HG02588 (cell line): ENCODE results near the gene LSR.
"Not testable (repeated sequence)": the region's sequence is repeated elsewhere in the genome, so short reads cannot be mapped to it uniquely, and the experiment has no call there.

Source experiments
- ATAC-seq: cut with Tn5 transposase; IDR thresholded peaks from one replicate; pipeline ENCODE4 v1.9.1; 2021; ENCODE audit warnings: mild to moderate bottlenecking, moderate library complexity; ENCODE audit not compliant: unreplicated experiment

Gene LSR

DNA sequence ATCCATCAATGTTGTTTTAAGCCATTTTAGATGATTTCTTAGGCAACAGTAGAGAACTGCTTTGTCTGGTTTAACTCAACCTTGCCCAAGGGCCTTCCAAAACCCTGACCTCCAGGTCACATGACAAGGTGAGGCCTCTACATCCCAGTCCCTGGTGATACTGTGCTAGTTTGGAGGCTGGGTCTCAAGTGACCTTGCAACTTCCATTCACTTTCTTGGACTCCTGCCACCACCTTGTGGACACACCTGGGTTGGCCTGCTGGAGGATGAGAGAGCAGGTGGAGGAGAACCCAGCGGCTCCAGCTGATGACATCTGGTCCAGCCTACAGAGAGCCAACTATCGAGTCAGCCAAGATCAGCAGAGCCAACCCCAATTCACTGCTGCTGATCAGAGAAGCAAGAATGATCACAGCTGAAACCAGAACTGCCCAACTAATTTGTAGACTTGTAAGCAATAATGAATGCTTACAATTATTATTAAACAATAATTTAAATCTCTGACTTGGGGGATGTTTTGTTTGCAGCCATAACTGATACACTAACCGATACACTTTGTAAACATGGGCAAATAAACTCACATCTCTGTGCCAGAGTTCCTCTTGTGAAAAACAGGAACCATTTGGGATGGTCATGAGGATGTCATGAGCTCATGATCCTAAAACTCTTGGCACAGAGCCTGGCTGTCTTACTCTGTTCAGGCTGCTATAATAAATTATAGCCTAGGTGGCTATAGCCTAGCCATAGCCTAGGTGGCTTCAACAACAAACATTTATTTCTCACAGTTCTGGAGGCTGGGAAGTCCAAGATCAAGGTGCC lies 31.8 kb upstream of the LSR start:
- ATAC-seq: no peak

DNA sequence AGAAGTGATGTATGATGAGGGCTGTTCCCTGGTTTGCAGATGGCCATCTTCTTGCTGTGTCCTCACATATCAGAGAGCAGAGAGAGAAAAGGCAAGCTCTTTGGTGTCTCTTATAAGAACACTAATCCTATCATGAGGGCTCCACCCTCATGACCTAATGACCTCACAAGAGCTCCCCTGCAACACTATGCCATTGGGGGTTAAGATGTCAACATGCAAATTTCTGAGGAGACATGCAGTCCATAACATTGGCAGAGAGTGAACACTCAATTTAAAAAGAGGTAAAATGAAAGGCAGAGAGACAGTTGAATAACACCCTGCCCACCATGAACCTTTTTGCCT lies 31.2 kb upstream of the LSR start:
- no peak for ATAC-seq

DNA sequence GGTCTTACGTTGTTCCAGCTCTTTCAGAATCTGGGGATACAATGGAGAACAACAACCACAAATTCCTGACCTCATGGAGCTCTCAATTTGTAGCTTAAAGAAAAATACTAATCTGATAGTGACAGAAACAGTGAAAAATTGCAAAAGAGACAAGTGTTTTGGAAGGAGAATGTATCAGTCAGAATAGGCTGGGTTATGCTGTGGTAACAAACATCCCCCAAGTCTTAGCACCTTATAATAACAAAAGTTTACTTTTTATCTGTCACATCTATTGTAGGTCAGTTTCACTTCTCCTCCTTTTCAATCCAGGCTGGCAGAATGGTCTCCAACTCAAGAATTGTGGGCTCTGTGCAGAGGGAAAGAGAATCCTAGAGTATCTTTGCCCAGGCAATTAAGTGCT lies 29.8 kb upstream of the LSR start:
- no peak for ATAC-seq

DNA sequence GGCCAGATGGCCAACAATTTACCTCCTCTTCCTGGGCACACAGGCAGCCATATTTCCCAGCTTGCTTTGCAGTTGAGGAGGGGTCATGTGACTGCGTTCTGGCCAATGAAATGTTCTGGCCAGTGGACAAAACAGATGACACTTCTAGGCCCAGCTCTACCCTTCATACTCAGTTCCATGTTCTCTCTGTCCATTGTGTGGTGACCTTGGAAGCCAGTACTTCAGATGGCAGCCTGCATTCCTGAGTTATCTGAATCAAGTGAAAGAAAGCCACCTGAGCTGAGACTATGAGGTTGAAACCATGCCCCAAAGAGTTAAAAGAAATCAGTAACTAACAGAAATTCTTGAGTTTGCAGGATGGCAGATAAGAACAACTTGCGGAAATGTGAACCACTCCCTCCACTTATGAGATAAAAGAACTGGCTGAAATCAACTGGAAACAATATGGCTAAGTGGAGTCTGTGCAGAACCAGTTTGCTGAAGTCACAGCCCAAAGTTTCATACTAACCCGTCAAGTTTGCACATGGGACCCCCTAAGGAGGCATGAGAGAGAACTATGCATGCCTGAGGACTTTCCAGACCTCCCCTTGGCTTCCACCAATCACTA lies 28.4 kb upstream of the LSR start:
- ATAC-seq: no peak

DNA sequence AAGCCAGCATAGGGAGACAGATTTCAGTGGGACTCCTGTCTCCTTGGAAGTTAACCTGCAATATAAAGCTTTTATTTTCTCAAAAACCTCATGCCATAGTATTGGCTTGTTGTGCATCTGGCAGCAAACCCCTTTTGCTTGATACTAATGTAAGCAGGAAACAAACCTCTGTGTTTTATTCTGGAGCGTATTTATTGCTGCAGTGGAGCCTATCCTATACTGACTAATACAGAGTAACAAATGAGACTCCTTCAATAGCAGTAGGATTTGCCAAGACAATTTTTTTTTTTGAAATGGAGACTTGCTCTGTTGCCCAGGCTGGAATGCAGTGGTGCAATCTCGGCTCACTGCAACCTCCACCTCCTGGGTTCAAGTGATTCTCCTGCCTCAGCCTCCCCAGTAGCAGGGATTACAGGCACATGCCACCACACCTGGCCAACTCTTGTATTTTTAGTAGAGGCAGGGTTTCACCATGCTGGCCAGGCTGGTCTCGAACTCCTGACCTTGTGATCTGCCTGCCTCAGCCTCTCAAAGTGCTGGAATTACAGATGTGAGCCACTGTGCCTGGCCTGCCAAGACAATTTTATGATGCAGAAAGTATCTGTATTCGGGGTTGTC lies 27.7 kb upstream of the LSR start:
- ATAC-seq: not testable (repeated sequence)

DNA sequence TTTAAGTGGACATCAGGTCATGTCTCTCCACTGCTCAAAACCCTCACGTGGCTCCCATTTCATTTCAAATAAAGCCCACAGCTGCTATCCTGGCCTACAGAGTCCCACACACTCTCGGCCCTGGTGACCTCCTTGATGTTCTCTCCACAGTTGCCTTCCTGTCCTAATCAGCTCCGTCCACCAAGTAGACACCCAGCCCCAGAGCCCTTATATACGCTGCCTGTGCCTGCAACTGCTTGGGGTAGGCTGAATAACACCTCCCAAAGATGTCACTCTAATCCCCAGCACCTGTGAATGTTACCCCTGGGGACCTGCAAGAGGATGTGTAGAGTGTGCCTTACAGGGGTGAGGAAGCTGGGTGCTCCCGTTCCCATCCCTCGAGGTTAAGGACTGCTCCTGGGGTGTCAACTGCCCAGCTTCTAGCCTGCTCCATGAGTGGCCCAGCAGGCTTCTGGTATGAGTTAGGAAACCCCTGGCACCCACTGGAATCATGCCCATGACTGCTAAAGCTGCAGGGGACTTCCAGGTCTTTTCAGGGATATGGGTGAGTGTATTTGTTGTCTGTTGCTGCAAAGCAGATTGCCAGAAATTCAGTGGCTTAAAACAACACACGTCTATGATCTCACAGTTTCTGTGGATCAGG lies 26.3 kb upstream of the LSR start:
- no peak for ATAC-seq

DNA sequence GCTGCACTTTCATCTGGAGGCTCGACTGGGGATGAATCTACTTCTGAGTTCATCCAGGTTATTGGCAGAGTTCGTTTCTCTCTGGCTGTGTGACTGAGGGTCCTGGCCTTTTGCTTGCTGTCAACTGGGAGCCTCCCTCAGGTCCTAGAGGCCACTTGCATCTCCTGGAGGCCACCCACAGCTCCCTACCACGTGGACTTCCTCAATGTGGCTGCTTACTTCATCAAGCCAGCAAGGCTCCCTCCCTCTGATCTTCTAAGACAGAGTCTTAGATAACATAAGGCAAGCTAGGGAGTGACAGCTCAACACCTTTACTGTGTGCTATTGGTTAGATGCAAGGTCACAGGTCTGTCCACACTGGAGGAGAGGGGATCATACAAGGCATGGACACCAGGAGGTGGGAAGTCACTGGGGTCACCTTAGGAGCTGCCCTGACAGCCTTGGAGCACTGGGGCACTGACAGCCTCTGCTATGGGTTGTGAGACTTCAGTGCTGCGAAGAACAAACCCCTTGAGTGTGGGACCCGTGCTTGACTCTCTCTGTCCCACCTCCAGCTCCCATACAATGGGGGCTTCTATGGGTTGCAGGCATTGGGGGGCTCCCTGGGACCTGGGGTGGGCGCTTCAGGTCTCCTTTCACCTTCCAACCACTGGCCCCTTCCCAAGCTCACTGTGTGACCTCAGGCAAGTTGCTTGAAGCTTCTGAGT lies 25.6 kb upstream of the LSR start:
- no peak for ATAC-seq

DNA sequence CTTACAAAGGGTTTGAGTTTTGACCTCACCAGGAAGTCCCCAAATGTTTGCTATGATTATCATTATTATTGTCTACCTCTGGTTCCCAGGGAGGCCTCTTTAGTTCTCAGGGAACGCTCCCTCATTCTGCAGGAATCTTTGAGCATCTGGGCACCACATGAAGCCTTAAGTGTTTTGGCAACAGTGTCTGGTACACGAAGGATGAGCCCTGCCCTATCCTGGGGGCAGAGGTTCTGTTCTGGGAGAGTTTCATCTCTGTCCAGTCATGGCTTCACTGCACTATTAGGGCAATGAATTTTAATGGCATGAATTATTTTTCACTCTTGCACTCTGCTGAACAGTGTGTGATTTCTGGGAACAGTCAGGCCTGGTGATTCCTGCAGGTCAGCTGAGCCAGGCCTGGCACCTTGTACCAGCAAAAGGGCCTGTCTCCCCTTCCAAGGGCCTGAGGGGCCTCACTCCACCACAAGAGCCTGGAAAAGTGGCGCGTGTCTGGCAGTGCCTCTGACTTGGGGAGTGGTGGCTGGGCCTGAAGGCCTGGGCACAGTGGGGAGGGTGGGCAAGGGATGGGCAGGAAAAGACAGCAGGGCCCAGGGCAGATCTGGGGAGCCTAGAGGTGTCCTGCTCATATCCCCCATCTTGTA lies 24.8 kb upstream of the LSR start:
- no peak for ATAC-seq

DNA sequence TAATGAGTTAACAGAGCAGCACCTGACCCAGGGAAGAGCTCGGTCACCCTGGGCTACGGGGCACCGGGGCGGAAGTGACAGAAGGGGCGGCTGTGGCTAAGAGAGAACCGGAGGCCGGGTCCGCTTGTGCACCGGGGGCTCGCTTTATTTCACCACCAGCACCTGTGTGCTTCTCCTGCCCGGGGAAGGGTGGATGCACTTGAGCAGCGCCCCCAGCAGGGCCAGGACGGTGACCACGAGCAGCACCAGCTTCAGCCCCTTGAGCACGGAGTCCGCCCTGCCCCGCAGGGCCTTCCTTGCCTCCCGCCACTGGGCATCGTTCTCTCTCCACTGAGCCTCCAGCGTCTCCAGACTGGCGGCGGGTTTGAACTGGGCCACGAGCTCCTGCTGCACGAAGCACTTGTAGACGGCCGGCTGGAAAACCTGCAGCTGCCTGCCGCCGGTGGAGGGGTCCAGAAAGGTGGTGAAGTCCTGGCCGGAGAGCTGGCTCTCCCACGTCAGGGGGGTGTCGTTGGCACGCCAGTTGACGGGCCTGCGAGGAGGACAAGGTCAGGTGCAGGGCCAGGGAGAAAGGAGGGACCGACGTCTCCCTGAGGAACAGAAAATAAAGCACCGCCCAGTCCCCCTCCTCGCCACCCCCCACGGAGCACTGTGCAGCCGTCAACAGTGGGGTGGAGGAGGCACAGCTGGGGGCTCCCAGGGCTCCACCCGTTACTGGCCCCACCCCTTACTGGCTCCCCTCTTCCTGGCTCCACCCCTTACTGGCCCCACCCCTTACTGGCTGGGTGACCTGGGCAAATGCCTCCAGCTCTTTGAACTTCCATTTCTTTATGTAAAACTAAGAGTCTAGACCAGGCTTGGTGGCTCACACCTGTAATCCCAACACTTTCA lies 23.9 kb upstream of the LSR start:
- ATAC-seq: no peak

DNA sequence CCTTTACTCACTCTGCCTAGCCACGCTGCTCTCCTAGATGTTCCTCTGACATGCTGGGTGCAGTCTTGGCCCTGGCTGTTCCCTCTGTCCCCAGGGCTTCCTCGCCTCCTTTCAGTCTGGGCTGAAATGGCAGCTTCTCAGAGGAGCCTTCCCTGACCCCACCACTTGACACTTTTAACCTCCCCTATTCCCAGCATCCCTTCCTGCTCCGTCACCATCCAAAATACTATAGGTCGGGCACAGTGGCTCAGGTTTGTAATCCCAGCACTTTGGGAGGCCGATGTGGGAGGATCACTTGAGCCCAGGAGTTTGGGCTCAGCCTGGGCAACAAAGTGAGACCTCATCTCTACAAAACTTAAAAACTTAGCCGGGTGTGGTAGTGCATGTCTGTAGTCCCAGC lies 22.9 kb upstream of the LSR start:
- no peak for ATAC-seq

DNA sequence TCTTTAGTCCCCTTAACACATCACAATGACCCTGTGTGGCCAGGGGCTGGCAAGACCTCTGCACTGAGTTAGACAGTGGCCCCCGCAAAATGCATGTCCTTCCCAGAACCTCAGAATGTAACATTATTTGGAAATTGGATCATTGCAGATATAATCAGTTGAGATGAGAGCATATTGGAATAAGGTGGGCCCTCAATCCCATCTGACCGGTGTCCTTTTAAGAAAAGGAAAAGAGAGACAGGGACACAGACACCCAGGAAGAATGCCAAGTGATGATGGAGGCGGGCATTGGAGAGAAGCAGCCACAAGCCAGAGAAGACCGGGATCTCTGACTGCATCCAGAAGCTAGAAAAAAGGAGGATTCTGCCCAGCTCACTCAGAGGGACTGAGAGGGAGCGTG lies 22.1 kb upstream of the LSR start:
- ATAC-seq: no peak

DNA sequence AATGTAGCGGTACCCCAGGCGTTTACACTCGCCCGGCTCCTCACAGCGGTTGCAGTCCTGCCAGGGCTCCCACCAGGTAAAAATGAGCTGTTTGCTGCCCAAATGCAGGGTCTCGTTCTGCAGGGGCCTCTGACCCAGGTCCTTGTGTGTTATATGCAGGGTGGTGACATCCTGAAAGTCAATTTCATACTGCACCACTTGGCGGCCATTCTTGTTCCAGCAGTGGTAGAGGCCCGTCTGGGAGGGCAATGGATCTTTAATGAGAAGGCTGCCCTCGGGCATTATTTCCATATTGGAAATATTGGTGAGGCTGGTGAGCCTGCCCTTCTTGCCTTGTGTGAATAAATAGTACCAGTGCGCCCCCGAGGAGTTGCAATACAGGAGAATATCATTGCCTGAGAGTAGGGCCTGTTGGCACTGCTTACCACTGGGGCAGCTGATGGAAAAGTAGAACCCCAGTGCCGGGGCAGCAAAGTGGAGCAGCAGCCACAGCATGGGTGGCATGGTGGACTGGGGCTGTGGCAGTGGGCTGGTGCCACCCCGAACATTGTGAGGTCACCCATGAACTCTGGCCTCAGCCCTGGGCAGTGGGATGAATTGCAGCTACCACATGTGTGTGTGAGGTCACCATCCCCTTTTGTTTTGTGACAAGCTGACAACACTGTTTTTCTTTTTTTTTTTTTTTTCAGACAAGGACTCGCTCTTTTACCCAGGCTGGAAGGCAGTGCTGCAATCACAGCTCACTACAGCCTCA lies 20.4 kb upstream of the LSR start, which contains the start of gene FAM187B:
FAM187B (minus strand) TSS at position 563 of the 754 bp plus-strand sequence; CDS start at position 504, 59 bp downstream.
- ATAC-seq: no peak

DNA sequence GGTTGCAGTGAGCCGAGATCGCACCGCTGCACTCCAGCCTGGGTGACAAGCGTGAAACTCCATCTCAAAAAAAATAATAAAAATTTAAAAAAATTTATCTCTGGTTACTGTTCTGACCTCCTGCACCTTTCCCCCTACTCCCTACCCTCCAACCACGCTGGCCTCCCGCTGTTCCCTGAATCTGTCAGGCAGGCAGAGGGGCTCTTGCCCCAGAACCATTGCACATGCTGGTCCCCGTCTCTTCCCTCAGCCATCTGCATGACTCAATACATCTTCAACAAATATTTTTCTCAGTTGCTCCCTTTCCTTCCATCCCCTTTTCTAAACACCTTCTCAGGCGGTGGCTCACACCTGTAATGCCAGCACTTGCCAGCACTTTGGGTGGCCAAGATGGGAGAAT lies 19.2 kb upstream of the LSR start:
- ATAC-seq: no peak

DNA sequence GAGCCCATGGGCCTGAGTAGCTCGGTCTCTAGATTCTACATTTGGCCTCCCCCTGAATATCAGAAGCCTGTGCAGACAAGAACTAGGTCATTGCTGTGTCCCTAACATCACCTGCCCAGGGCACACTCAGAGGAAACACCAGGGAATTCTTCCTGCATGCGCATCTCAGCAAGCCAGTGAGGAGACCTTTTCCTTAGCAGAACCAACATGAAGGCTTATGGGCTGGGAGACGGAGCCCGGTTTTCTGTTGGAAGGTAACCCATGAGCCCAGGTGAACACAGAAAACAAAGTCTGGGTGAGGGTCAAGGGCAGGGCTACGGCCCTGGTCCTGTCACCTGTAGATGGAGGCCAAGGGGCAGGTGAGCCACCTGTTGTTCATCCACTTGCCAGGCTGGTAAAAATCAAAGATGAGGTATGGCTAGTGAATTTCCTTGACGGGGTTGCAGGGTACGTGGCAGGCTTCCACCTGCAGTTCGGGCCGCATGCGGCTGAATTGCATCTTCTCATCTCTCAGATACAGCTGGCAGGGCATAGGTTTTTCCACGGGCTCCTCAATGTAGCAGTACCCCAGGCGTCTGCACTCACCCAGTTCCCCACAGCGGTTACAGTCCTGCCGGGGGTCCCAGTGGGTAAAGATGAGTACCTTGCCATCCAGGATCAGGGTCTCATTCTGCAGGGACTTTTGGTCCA lies 16.7 kb upstream of the LSR start:
- no peak for ATAC-seq

DNA sequence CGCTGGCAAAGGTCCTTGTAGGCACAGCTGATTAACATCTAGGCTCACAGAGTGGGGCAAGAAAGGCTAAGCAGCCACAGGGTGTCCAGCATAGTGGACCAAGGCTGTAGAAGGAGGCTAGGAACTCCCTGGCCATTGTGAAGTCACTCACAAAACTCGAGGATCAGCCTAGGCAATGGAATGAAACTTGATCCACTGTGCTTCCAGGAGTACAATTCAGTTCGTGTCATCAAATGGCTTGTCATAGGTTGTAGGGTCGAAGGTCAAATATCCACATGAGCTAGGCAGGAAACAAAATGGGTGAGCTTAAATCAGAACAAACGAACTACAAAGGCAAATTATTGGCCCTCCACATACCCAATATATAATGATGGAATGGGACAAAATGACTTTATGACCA lies 15.9 kb upstream of the LSR start:
- no peak for ATAC-seq

DNA sequence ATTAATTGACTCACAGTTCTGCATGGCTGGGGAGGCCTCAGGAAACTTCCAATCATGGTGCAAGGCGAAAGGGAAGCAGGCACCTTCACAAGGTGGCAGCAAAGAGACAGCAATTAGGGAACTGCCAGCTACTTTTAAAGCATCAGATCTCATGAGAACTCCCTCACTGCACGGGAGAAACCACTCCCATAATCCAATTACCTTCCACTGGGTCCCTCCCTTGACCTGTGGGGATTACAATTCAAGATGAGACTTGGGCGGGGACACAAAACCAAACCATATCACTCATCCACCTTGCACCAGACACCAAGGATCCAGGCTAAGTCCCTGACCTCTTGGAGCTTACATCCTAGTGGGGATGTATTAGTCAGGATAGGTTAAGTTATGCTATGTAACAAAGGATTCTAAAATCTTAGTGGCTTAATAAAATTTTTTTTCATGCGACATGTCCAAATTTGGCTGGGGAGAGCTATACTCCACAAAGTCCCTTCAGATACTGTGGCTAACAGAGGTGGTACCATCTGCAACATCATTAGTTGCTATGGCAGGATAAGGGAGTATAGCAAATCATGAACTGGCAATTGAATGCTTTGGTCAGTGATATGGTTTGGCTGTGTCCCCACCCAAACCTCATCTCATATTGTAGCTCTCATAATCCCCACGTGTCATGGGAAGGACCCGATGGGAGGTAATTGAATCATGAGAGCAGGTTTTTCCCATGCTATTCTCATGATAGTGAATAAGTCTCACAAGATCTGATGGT lies 12.0 kb upstream of the LSR start:
- no peak for ATAC-seq

DNA sequence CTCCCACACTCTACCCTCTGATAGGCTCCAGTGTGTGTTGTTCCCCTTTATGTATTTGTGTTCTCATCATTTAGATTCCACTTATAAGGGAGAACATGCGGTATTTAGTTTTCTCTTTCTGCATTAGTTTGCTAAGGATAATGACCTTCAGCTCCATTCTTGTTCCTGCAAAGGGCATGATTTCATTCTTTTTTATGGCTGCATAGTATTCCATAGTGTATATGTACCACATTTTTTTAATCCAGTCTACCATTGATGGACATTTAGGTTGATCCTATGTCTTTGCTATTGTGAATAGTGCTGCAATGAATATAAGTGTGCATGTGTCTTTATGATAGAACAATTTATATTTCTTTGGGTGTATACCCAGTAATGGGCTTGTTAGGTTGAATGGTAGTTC lies 9.2 kb upstream of the LSR start:
- not testable (repeated sequence) for ATAC-seq

DNA sequence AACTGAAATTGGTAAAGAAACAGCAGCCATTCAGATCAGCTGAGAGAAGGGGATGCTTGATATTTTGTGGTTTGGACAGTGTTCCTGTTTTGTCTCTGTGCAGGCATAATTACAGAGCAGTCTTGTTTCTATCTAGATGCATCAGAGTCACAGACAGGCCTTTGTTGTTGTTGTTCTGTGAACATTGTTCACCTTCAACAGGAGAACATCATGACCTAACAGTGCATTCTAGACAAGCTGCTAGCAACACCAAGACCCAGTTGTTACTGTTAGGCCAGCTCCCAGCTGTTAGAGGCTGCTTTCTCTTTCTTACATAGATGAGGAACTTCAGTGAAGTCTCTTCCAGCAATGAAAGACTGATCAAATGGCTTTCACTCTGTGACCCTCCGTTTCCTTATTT lies 8.5 kb upstream of the LSR start:
- no peak for ATAC-seq
